HG03354 (cell line): ENCODE results near the gene ASCL4.

Source experiments
- ATAC-seq: cut with Tn5 transposase; IDR thresholded peaks from one replicate; pipeline ENCODE4 v1.9.1; 2021; ENCODE audit warnings: mild to moderate bottlenecking; ENCODE audit not compliant: unreplicated experiment, poor library complexity, severe bottlenecking

ASCL4 gene

GRCh38 chr12:107822356-107822755 is 47.9 kb downstream of the ASCL4 start:
- no peak for ATAC-seq
